Transverse colon (tissue), 4 donors: ENCODE results near the gene PBX1. TPM values are rescaled to one million over a fixed set of nuclear protein-coding genes. Genes with fewer than 3 reads are reported as not detected.
"Not testable (repeated sequence)": the region's sequence is repeated elsewhere in the genome, so short reads cannot be mapped to it uniquely, and the experiment has no call there.

Source experiments
- DNase-seq: peaks from one replicate; pipeline ENCODE4 v3.0.0-alpha.2; 2019
- H3K27ac ChIP-seq, 4 donors: fragments of 200-600 bp; sonication (generic); 2 replicates each; pipeline ENCODE4 v1.5.1; 2016 to 2018; ENCODE audit warnings: inconsistent platforms in 4 of 4
- H3K27me3 ChIP-seq: fragments of 200-600 bp; sonication (generic); 2 replicates; pipeline ENCODE4 v1.5.1; 2017; ENCODE audit warnings: inconsistent platforms
- H3K36me3 ChIP-seq, 4 donors: fragments of 200-600 bp; sonication (generic); 2 replicates each; pipeline ENCODE4 v1.5.1; 2017 to 2019; ENCODE audit warnings: inconsistent platforms in 4 of 4
- H3K4me1 ChIP-seq, 4 donors: fragments of 200-600 bp; sonication (generic); 2 replicates each; pipeline ENCODE4 v1.5.1; 2017 to 2020; ENCODE audit warnings: inconsistent platforms in 4 of 4
- H3K4me3 ChIP-seq, 4 donors: fragments of 200-600 bp; sonication (generic); 1 replicate in 1 of 4; 2 replicates in 3 of 4; pipeline versions ENCODE4 v1.5.1 to v1.6.1; 2017 to 2019; ENCODE audit warnings: inconsistent platforms in 4 of 4
- H3K9me3 ChIP-seq, 2 donors: fragments of 200-600 bp; sonication (generic); 2 replicates each; pipeline ENCODE4 v1.5.1; 2017 to 2019; ENCODE audit warnings: inconsistent platforms in 2 of 2
- CTCF ChIP-seq, 5 experiments: fragments of 200-600 bp in 3 of 5; fragments of 450-650 bp in 2 of 5; sonication (generic) in 3 of 5; IDR thresholded peaks; 1 replicate in 2 of 5; 2 replicates in 3 of 5; pipeline ENCODE4 v1.5.1; 2016 to 2017; ENCODE audit warnings: antibody characterized with exemption in 5 of 5, inconsistent platforms in 3 of 5, mild to moderate bottlenecking in 2 of 5, moderate library complexity in 1 of 5
- EP300 ChIP-seq: sonication (generic); formaldehyde crosslinking; IDR thresholded peaks from one replicate; pipeline ENCODE4 v1.6.1; 2017; ENCODE audit warnings: antibody characterized with exemption, low read depth
- POLR2A ChIP-seq: fragments of 450-650 bp; IDR thresholded peaks from one replicate; pipeline ENCODE4 v1.6.1; 2016; ENCODE audit warnings: antibody characterized with exemption, mild to moderate bottlenecking, moderate library complexity
- POLR2AphosphoS5 ChIP-seq, 3 donors: sonication (generic); formaldehyde crosslinking; IDR thresholded peaks; one replicate each; pipeline ENCODE4 v1.6.1; 2016; ENCODE audit warnings: antibody characterized with exemption in 3 of 3
- WGBS, 2 donors: methylation state at CpG; one replicate each; pipeline ENCODE4 v1.1.5; 2018; ENCODE audit warnings: low coverage in 1 of 2; 5-methylcytosine and 5-hydroxymethylcytosine counted together
- in situ Hi-C, 4 donors: fragments of 200-750 bp; cut with MboI; loops; one replicate each; pipeline versions ENCODE4 v1.15.0 to v1.15.1; 2017; ENCODE audit warnings: low sequenced_read_pairs in 3 of 4, low pct_ligation_motif_present in 1 of 4, low pct_unique_long_range_greater_than_20kb in 1 of 4
- intact Hi-C: fragments of 100-400 bp; cut with DNase I; formaldehyde crosslinking; loops from one replicate; pipeline ENCODE4 v1.15.1; 2023; ENCODE audit warnings: low total_unique reads
- total RNA-seq, 4 donors: library from RNA; depleted of rRNA; stranded (reverse); fragments of >200 nt; gene quantifications; one replicate each; pipeline ENCODE4 v1.1.0, GENCODE V29; 2016

Gene PBX1
- total RNA-seq, 4 donors from 2014 or later: 46.8 to 77.2 (median 50.7) TPM

- no peaks in the 10 kb centered on the region for H3K27me3 ChIP-seq
- no peak for DNase-seq
- no peaks in the 10 kb centered on the region for H3K36me3 ChIP-seq
- in situ Hi-C loops: loop anchor here in 1 of 4 donors (25.0 kb wide), 1 partner anchor 138 kb away; no protein-coding TSS in a partner anchor
- TF ChIP-seq EP300 (no peak), POLR2A (no peak), POLR2AphosphoS5 (IDR thresholded peaks at IDR 0.05) (no peak), CTCF (IDR thresholded peaks at IDR 0.05) (no peak)
- intact Hi-C loops: loop anchor here (10.0 kb wide), 1 partner anchor 126 kb away; no protein-coding TSS in a partner anchor
- no peak overlapping the region for H3K4me3 ChIP-seq
- 80 to 84% methylated on average over 2 to 4 of the region's 4 CpGs for WGBS, 2 donors
- peaks cover 52 to 93% (median 66%) of the 10 kb centered on the region in 4 donors for H3K4me1 ChIP-seq
- peak overlapping the region; percentile 62 to 80 (median 74) for H3K27ac ChIP-seq
- no peaks in the 10 kb centered on the region for H3K9me3 ChIP-seq
Observed at GRCh38 chr1:164649146-164649545, 90.2 kb downstream of the PBX1 start.

- H3K9me3 ChIP-seq: no peaks in the 10 kb centered on the region
Observed at GRCh38 chr1:164650531-164650930, 91.5 kb downstream of the PBX1 start.

GRCh38 chr1:164651351-164651951 is 92.5 kb downstream of the PBX1 start:
- Histone ChIP-seq H3K27me3 (no peaks in the 10 kb centered on the region), H3K36me3 (no peaks in the 10 kb centered on the region), H3K4me1 (peaks cover 45 to 73% (median 58%) of the 10 kb centered on the region in 4 donors), H3K9me3 (no peaks in the 10 kb centered on the region), H3K27ac (peak overlapping the region; percentile 62 to 80 (median 74)), H3K4me3 (no peak overlapping the region)
- in situ Hi-C loops (no loop called here), intact Hi-C loops (no loop called here)
- no peak for TF ChIP-seq CTCF (IDR thresholded peaks at IDR 0.05)
- TF ChIP-seq POLR2AphosphoS5 (IDR thresholded peaks at IDR 0.05): peak in 2 of 3 donors; percentile 61 to 67
- TF ChIP-seq POLR2A: no peak
- TF ChIP-seq EP300: peak; percentile 19
- 33% methylated on average over 13 of the region's 13 CpGs; no CpG with 5 or more reads in 1 of the 2 donors for WGBS, 2 donors
- peak; percentile 75 for DNase-seq

More at GRCh38 chr1:164650531-164650930, 91.5 kb downstream of the PBX1 start:
- H3K4me1 ChIP-seq: peaks cover 47 to 82% (median 63%) of the 10 kb centered on the region in 4 donors
- TF ChIP-seq CTCF (IDR thresholded peaks at IDR 0.05) (no peak), POLR2A (no peak), EP300 (no peak), POLR2AphosphoS5 (IDR thresholded peaks at IDR 0.05) (no peak)
- intact Hi-C loops: no loop called here
- no peak overlapping the region for H3K4me3 ChIP-seq
- H3K27me3 ChIP-seq: no peaks in the 10 kb centered on the region
- in situ Hi-C loops: no loop called here
- WGBS, 2 donors: 58 to 61% methylated on average over 2 of the region's 2 CpGs
- no peak for DNase-seq
- no peaks in the 10 kb centered on the region for H3K36me3 ChIP-seq
- H3K27ac ChIP-seq: peak overlapping the region; percentile 62 to 80 (median 74)

- peak overlapping the region; percentile 16 to 80 (median 74) for H3K27ac ChIP-seq
Observed at GRCh38 chr1:164652969-164653368, 94.0 kb downstream of the PBX1 start.

More at GRCh38 chr1:164652969-164653368, 94.0 kb downstream of the PBX1 start:
- peak in 1 of 3 donors; percentile 32 for TF ChIP-seq POLR2AphosphoS5 (IDR thresholded peaks at IDR 0.05)
- H3K4me3 ChIP-seq, H3K27me3 ChIP-seq, H3K36me3 ChIP-seq, in situ Hi-C loops, H3K9me3 ChIP-seq, intact Hi-C loops: not testable (repeated sequence)
- DNase-seq: peak; percentile 54
- WGBS, 2 donors: 57 to 61% methylated on average over 3 to 6 of the region's 6 CpGs
- peaks cover 32 to 58% (median 47%) of the 10 kb centered on the region in 4 donors for H3K4me1 ChIP-seq
